Stimulated activated CD4-positive, alpha-beta T cell treated with anti-CD3 and anti-CD28 coated beads, Interleukin-12 subunit alpha, Interleukin-12 subunit beta, amount 100 ng/mL, for 4 hours (primary cell): ENCODE data around the gene FRS2.

Experiments used
- DNase-seq: peaks from one replicate; pipeline ENCODE4 v3.0.0-alpha.2; 2020

The FRS2 gene

GRCh38 chr12:69508091-69508490 lies 37.9 kb downstream of the FRS2 start:
- no peak for DNase-seq

- no peak for DNase-seq
Observed at GRCh38 chr12:69508621-69509020, 38.4 kb downstream of the FRS2 start.

- DNase-seq, result no peak
Observed at GRCh38 chr12:69509308-69509736, 39.1 kb downstream of the FRS2 start.

- DNase-seq, result no peak
Observed at GRCh38 chr12:69509904-69510827, 40.0 kb downstream of the FRS2 start.

GRCh38 chr12:69511016-69511415 lies 40.8 kb downstream of the FRS2 start:
- no peak for DNase-seq

GRCh38 chr12:69511469-69512267 lies 41.5 kb downstream of the FRS2 start:
- DNase-seq, result no peak

GRCh38 chr12:69512820-69513219 lies 42.6 kb downstream of the FRS2 start:
- DNase-seq, result no peak

- DNase-seq, result no peak
Observed at GRCh38 chr12:69513297-69513696, 43.1 kb downstream of the FRS2 start.

GRCh38 chr12:69514111-69514510 lies 43.9 kb downstream of the FRS2 start:
- DNase-seq, result no peak

GRCh38 chr12:69514845-69515244 lies 44.7 kb downstream of the FRS2 start:
- DNase-seq, result no peak

- DNase-seq, result no peak
Observed at GRCh38 chr12:69515394-69515930, 45.3 kb downstream of the FRS2 start.

GRCh38 chr12:69516950-69517349 lies 46.8 kb downstream of the FRS2 start:
- no peak for DNase-seq

GRCh38 chr12:69517406-69517805 lies 47.2 kb downstream of the FRS2 start:
- no peak for DNase-seq

- DNase-seq, result no peak
Observed at GRCh38 chr12:69519871-69520270, 49.7 kb downstream of the FRS2 start.

GRCh38 chr12:69523433-69524330 lies 53.5 kb downstream of the FRS2 start:
- no peak for DNase-seq

- no peak for DNase-seq
Observed at GRCh38 chr12:69524331-69524630, 54.1 kb downstream of the FRS2 start.

GRCh38 chr12:69524755-69525469 lies 54.7 kb downstream of the FRS2 start:
- no peak for DNase-seq

GRCh38 chr12:69527506-69528272 lies 57.5 kb downstream of the FRS2 start:
- no peak for DNase-seq

GRCh38 chr12:69529021-69529420 lies 58.8 kb downstream of the FRS2 start:
- DNase-seq, result no peak

GRCh38 chr12:69533844-69534243 lies 63.7 kb downstream of the FRS2 start:
- no peak for DNase-seq

- no peak for DNase-seq
Observed at GRCh38 chr12:69534389-69534822, 64.2 kb downstream of the FRS2 start.
